GM21723 (cell line): ENCODE measurements around the gene PTPRH.
"Not testable (repeated sequence)": the region's sequence is repeated elsewhere in the genome, so short reads cannot be mapped to it uniquely, and the experiment has no call there.

Experiments used
- ATAC-seq: cut with Tn5 transposase; IDR thresholded peaks from one replicate; pipeline ENCODE4 v1.9.1; 2021; ENCODE audit warnings: mild to moderate bottlenecking, moderate library complexity; ENCODE audit not compliant: unreplicated experiment

Gene PTPRH

DNA sequence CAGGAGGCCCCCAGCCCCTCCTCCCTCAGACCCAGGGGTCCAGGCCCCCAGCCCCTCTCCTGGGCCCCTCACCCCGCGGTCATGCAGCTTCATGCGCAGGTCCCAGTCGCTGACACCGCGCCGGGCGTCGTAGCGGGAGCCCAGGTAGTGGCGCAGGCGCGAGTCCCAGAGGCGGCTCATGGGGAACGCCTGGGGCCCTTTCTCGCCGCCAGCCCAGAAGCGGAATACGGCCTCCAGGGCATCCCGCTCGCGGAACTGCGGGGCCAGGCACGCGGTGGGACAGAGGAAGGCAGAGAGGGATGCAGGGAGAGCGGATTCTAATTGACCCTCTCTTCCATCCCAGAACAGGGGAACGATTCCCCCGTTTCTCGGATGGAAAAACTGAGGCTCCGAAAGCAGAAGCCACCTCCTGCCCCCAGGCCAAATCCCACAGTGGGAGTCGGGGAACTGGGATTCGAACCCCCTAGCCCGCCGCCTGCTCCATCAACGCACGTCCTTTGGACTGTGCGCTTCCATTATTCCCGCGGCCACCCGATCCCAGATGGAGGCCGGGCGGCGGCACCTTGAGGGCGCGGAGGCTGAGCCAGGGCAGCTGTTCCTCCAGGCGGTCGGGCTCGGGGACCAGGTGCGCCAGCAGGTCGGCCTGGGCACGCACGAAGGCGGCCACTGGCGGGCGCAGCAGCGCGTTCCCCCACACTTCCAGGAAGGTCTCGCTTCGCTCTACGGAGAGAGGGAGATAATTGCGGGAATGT is 47.6 kb downstream of the PTPRH start:
- ATAC-seq: no peak

DNA sequence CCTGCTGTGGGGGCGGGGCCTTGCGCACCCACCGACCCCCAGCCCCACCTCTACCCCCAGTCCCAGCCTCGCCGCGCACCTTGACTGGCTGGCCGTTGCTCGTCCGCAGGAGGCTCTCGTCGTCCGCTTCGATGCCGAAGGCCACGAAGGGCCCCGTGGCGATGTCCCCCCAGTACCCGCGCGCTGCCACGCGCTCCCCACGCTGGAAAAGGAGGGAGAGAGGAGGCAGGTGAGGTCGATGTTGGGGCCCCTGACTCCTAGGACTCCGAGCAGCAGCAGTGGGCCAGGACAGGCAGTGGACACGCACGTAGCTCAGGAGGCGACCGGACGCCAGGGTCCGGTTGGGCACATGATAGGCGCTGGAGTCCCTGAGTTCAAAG is 48.3 kb downstream of the PTPRH start:
- ATAC-seq: no peak

DNA sequence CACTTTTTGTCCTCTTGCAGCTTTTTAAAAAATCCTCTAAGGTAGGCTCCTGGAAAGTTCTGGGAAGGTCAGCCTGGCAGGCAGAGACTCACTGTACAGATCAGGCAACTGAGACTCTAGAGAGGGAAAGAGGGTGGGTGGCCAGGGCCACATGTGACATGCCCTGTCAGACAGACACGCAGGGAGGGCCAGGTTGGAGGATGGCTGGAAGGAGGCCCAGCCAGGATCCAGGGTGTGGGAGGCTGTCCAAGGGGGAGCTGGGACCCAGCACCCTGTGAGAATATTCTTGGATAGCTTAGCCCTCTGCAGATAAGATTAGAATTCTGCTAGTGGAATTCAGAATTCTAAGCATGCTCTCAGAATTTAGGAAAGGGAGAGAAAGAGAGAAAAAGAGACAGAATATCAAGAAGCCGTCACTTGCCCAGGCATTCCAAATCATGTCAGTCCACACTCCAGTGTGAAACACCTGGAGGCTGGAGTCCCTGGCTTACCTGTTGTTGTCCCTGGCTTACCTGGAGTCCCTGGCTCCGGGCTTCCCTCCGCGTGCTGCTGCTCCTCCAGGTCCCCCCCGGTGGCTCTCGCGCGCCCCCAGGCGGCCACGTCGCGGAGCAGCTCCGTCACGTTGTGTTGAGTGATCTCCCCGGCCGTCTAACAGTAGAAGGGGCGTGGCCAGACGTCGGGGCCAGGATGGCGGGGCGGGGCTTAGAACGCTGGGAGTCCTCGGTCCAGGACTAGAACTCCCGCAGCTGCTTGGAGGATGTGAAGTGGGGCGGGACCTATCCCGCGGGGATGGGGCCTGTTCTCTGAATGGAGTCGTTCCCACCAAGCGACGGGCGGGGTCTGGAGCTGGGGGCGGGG is 48.9 kb downstream of the PTPRH start:
- no peak for ATAC-seq

DNA sequence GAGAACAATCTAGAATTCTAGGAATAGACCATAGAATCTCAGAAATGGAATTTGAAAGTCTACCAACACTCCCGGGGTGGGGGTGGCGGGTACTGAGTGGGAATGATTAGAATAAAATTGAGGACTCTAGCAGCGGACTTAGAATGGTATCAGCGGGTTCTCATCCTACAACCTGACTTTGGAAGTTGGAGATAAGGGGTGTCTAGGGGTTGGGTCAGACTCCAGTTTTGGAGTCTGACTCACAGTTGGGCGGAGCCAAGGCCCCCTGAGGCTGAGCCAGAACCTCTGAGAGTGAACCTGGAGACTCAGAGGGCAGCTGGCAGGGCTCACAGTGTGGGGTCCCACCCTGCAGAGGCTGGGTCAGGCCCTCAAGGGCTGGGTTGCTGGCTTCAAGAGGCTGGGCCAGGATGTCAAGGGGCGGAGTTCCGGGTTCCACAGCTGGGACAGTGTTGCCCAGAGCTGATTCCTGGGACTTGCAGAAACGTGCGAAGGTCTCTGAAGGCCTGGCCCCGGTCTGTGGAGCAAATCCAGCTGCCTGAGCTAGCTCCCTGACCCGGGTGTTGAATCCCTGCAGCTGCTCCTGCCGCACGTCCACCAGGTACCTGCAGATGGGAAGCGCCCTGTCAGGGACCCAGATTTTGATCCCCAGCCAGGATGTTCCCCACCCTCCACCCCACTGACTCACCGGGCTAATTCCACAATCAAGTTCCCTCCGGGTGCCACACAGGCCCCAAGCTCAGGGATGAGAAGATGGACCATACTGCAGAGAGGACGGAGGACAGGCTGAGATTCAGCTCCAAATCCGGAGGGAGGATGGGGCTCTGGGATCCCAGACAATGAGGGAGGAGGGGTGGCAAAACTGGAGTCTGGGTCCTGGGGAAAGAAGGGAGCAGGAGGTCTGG is 50.2 kb downstream of the PTPRH start:
- no peak for ATAC-seq

DNA sequence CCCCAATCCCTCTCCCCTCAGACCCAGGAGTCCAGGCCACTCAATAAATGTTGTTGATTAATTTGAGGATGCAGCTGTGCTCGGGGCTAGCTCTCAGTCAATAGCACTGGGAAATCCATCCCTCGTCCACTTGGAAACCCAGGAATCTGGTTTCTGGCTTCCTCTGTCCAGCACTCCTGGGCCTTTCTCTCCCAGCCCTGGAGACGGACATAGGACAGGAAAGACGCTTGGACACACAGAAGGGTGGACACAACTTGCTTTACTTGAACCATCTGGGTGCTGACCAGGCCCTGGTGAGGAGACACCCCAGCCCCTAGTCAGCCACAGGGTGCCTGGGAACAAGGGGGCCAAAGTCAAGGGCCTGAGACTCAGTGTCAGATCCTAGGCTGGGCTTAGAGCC is 50.9 kb downstream of the PTPRH start:
- ATAC-seq: no peak

DNA sequence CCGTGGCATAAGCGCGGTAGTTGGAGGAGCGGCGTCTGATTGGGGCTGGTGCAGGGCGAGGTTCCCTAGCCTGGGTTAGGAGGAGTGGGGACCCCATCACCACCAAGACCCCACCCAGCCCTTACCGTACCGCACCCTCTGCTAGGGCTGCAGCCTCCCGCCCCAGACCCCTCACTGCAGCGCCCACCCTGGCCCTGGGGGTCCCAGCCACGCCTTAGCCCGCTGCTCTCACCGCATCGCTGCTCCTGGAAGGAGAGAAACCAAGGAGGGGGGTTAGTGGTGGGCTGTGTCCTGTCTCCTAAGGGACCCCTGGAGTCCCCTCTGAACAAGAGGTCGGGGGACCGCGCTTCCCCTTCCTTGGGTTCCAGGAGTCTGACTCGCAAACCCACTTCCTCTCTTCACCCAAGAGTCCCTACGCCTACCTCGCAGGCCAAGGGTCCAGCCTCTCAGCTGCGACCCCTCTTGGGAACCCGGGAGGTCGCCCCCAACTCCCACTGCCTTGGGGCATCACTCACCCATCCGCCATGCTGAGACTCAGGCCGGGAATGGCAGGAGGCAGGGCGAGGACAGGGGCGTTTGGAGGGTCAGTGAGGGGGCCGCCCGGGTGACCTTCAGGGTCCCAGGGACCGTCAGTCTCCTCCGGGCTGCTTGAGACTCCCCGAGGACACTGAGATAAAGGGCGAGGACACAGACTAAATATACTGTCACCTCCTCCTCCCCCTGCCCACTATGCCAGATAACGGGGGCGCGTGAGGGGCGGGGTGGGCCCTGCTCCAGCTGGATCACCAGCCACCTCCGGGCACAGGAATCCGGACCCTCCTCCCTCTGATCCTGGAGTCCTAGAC is 52.0 kb downstream of the PTPRH start, which contains the start of gene TNNI3:
Gene TNNI3, minus strand, starts transcription at position 669 of the 845 bp plus-strand sequence. Its CDS starts 143 bp downstream, at position 526.
- no peak for ATAC-seq

DNA sequence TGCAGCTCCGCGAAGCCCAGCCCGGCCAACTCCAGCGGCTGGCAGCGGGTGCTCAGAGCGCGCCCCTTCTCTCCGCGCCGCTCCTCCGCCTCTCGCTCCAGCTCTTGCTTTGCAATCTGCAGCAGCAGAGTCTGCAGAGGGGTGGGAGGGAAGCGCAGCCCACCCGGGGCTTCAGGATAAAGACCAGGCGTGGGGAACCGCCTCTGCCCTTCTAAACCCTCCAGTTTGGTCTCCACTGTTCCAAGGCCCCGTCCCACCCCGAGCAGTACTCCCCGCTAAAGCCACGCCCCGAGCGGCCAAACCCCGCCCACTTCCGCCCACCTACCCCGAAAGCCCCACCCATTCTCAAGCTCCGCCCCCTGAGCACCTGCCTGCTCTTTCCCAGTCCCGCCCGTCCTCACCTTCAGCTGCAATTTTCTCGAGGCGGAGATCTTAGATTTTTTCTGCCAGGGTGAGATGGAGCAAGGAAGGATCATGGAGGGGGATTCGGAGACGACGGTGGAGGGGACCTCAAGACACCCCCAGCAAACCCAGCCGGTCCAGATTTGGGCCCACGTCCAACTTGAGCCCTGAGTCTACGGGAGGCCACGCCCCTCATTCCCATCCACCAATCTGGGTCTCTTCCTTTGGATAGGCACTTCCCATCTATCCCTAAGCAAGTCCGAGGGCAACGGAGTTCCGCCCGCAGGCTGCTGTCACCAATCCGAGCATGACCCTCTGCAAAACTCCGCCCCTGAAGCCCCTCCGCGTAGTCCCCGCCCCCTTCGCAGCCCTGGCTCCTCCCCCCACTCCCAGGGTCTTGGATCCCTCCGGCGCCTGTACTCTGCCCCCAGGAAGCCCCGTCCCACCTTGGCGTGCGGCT is 52.9 kb downstream of the PTPRH start:
- no peak for ATAC-seq

DNA sequence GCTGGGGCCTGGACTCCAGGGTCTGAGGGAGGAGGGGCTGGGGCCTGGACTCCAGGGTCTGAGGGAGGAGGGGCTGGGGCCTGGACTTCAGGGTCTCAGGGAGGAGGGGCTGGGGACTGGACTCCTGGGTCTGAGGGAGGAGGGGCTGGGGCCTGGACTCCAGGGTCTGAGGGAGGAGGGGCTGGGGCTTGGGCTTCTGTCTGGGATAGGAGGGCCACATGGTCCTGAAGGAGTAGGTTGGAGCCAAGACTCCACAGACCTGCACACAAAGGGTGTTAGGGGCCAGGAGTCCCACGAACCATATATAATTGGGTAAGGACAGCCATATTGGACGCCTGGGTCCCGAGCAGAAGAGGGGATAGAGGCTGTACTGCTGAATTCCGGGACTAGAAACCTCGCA is 53.5 kb downstream of the PTPRH start:
- not testable (repeated sequence) for ATAC-seq

DNA sequence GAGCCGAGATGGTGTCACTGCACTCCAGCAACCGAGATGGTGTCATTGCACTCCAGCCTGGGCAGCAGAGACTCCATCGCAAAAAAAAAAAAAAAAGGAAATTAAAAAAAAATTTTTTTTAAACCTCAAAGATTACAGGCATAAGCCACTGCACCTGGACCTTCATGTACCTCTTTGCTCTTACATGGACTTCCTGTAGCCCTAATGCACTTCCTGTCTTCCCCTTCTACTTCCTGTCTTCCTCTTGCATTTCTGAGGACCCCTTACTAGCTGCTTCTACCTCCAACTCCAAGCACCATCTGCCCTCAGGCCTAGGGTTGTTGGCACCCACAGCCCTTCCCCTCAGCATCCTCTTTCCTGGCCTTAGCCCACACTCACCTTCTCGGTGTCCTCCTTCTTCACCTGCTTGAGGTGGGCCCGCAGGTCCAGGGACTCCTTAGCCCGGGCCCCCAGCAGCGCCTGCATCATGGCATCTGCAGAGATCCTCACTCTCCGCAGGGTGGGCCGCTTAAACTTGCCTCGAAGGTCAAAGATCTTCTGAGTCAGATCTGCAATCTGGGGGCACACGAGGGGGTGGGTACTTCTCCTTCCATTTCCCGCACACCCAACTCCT is 55.5 kb downstream of the PTPRH start:
- no peak for ATAC-seq

DNA sequence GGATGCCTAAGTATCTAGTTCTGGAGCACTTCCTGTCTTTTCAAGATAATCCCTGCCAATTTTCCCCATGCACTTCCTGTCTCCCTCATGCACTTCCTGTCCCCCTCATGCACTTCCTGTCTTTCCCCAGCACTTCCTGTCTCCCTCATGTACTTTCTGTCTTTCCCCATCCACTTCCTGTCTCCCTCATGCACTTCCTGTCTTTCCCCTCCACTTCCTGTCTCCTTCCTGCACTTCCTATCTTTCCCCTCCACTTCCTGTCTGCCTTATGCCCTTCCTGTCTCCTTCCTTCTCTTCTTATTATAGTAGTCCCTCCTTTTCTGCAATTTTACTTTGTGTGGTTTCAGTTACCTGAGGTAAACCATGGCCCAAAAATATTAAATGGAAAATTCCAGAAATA is 57.3 kb downstream of the PTPRH start:
- no peak for ATAC-seq

DNA sequence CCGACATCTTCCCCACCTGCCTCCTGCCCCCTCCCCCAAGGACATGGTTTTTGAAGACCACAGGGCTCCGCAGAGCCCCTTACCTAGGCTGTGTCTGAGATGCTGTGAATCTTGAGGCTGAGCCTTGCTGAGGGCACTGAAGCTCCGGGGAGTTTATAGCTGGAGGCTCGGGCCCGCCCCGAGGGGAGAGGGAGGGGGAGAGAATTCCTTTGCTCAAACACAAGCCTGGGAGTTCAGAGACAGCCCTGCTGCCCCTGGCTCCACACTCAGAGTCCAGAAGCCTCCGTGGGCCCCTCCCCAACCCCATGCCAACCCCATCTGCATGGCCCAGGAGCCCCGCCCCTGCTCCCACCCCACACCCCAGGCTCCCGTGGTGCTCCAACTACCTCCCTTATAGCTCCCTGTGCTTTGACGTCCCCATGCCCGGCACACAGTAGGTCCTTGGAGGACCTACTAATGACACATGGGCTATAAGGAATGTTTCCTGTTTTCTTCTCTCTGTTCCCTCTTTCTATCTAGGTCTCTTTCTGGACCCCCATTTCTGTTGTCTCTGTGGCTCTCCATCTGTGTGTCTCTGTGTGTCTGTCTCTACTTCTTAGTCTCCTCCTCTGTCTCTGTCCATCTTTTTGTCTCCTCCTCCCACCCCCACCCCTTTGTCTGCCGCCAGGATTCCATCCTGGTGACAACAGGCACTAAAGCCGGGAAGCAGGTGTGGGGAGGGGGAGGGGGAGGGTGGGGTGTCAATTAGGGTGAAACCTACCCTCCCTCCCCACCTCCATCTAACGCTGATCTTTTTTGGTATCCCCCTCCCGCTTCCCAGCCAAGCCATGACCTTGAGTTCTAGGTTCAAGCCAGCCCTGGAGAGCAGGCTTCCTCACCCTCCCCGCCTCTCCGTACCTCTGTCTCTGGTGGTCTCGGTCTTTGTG is 60.0 kb downstream of the PTPRH start, which contains the start of gene TNNT1:
Gene TNNT1, minus strand, starts transcription at position 129 of the 926 bp plus-strand sequence. CDS start 2,049 bp downstream, outside the sequence.
- ATAC-seq: no peak

DNA sequence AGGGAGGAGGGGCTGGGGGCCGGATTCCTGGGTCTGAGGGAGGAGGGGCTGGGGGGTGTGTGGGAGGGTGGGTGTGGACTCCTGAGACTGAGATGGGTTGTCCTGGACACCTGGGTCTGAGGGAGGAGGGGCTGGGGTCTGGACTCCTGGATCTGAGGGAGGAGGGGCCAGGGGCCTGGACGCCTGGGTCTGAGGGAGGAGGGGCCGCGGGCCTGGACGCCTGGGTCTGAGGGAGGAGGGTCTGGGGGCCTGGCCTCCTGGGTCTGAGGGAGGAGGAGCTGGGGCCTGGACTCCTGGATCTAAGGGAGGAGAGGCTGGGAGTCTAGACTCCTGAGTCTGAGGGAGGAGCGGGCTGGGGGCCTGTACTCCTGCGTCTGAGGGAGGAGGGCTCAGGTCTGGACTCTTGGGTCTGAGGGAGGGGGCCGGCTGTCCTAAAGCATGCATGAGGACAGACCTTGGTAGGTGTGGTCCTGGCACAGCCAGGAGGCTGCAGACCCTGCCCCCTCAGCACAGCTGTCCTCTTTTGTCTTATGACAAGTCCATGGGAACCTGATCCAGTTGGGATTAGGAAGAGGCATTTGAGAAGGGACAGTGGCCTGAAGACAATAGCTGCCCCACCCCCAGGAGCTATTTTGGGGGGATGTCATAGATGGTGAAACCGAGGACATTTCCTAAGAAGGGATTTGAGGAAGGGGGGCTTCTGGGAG is 61.6 kb downstream of the PTPRH start:
- no peak for ATAC-seq

DNA sequence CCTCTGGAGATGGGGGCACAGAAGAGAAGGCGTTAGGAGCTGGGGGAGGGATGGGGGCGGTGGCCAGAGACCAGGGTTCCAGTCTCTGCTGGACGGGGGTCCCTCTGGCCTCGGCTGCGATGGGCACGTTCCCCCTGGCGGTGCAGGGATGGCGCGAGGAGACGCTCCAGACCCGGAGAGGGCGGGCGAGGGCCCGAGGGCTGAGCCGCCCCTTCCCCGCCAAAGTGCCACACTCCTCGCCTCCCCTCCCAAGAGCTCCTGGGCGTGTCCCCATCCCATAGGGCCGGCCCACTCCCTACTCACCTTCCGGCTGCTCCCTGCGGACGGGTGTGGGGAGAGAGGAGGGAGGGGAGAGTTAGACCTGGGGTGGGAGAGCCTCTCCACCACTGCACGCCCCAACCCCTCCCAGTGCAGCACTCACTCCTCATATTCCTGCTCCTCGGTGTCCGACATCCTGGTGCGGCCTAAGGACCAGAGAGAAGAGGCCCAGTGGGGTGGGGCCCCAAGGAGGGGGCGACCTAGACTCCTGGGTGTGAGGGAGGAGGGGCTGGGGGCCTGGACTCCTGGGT is 62.5 kb downstream of the PTPRH start:
- ATAC-seq: no peak

DNA sequence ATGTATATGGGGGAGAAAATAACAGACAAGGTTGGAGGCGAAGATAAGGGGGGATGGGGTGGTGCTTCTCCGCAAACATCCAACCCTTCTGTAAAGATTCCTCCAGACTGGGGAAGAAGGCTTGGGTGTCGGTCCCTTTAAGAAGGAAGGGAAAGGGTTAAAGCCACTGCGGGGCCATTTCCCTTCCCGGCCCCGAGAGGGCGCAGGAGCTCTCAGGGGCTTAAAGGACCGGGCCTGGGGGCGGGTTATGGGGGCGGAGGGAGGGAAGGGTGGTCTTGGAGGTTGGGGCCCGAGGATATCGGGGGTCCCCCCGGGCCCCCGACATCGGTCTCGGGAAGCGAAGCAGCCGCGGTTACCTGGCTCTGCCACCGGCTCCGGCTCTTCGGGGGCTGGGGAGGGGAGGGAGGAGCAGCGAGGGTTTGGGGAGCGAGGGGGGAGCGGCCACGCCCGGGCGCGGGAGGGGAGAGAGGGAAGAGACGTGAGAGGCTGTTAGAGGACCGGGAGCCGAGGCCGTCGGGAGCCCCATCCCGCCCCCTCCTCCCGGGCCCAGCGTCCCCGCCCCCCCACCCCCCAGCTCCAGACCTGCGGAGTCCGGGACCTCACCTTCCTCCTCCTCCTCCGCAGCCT is 63.1 kb downstream of the PTPRH start:
- ATAC-seq: no peak

DNA sequence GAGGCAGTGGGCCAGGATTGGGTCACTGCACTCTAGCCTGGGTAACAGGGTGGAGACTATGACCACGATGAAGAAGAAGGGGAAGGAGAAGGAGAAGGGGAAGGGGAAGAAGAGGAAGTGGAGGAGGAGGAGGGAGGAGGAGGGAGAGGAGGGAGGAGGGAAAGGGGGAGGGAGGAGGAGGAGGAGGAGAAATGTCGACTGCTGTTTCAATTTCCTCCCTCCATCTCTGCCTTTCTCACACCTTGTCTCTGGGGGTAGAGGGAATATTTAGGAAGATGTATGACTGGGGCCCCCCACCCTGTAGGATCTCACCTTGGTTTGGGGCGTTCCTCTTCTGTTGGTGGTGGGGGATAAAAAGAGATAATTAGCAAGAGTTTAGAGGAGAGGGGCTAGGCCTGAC is 64.1 kb downstream of the PTPRH start:
- ATAC-seq: no peak

DNA sequence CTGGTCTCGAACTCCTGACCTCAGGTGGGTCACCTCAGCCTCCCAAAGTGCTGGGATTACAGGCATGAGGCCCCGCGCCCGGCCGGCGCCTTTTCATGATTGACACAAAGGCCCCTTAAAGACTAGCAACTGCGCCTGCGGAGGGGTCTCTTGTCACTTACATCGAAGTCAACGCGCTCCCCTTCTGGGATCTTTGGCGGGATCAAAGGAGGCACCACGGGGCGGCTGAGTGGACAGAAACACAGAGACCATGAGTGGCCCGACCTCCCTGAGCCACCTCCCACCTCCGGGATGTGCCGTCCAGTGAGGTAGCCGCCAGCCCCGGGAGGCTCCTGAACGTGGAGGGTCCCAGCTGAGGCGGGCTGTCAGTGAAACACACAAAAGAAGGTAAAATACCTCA is 67.6 kb downstream of the PTPRH start:
- ATAC-seq: no peak
